Jurkat, Clone E6-1 (cell line): ENCODE measurements around the gene COQ9. TPM values are rescaled to one million over a fixed set of nuclear protein-coding genes. Genes with fewer than 3 reads are reported as not detected.
"Not testable (repeated sequence)": the region's sequence is repeated elsewhere in the genome, so short reads cannot be mapped to it uniquely, and the experiment has no call there.

Source experiments
- DNase-seq: peaks from one replicate; pipeline ENCODE4 v3.0.0-alpha.2; 2011; ENCODE audit warnings: low read depth, low spot score
- H3K4me3 ChIP-seq: 2 replicates; pipeline ENCODE4 v1.5.1; 2011; ENCODE audit warnings: mild to moderate bottlenecking, low read length, control low read depth, moderate library complexity
- polyA plus RNA-seq: library from polyadenylated mRNA; unstranded; fragments of >200 nt; gene quantifications from one replicate; pipeline ENCODE4 v1.2.1, GENCODE V29; 2012; ENCODE audit warnings: missing spikeins; ENCODE audit not compliant: insufficient read length, insufficient read depth

The COQ9 gene, protein sequence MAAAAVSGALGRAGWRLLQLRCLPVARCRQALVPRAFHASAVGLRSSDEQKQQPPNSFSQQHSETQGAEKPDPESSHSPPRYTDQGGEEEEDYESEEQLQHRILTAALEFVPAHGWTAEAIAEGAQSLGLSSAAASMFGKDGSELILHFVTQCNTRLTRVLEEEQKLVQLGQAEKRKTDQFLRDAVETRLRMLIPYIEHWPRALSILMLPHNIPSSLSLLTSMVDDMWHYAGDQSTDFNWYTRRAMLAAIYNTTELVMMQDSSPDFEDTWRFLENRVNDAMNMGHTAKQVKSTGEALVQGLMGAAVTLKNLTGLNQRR
- 65.7 TPM for polyA plus RNA-seq

DNA sequence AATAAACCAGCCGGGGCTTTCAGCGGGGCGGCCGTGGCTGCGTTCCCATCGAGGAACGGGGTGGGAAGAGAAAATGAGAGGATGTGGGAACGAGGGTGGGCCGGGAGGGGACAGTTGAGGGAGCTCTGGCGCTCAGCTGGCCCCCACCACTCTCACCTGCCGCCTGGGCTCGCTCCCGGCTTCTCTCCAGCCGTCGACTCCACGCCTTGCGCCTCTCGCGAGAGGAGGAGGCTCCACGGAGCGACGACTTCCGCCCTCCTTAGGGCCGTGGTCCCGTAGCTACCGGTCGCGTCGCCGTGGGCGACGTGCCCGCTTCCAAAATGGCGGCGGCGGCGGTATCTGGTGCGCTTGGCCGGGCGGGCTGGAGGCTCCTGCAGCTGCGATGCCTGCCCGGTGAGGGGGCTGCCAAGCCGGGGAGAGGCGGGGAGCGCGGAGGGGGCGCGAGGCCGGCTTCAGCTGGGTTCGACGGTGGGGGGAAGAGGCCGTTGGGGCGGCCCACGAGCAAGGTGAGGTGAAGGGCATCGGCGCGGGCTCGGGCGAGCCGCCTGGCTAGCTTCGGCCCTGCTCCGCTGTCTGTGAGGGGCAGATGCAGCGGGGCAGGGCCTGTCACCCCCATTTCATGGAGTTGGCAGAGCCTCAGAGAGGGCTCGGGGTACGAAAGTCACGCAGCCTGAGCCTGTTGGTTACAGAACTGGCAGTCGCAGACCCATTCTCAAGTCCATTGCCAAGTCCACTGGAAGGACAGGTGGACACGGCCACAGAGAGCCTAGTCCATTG lies at the start of gene COQ9, which contains the start of gene CIAPIN1:
TSS of gene COQ9 (plus strand) at position 294 of the 777 bp plus-strand sequence. CDS start at position 321, 27 bp downstream.
TSS of gene CIAPIN1 (minus strand) at position 200 of the 777 bp plus-strand sequence. CDS start 6,457 bp downstream, outside the sequence.
- peak within 1 kb of the TSS; percentile 96 for H3K4me3 ChIP-seq
- DNase-seq: peak; percentile 87

GRCh38 chr16:57397493-57397892 lies 49.8 kb upstream of the COQ9 start:
- H3K4me3 ChIP-seq, DNase-seq: not testable (repeated sequence)

GRCh38 chr16:57401943-57402640 lies 45.2 kb upstream of the COQ9 start:
- no peak for DNase-seq
- no peak overlapping the region for H3K4me3 ChIP-seq

DNA sequence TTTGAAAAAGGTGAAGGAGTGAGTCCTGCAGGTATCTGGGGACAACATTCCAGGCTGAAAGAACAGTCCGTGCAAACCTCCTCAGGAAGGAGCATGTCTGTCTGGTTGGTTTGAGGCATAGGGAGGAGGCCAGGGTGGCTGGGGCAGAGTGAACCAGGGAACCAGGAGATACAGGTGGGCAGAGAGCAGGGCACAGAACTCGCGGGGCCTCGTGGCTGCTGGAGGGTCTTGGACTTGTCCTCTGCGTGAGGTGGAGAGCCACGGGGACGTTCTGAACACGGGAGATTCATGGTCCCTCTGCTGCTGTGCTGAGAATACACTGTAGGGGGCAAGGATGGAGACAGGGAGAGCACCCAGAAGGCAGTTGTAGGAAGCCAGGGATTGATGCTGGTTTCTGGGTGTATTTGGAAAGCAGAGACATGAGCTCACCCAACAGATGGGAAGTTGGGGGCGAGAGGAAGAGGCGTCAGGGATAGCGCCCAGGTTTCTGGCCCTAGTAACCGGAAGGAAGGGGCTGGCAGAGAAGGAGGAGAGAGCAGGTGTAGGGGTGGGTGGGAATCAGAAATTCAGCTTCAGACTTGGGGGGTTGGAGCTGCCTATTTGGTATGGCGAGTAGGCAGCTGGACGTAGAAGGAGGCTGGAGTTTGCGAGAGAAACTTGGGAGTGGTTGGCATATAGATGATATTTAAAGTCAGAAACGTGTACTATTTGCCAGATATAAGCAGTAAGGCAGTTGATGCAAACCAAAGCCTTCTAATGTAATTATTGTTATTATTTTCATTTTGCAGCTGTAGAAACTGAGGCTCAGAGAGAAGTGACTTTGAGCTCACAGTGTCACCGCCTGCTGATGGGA lies 43.1 kb upstream of the COQ9 start, which contains the start of gene CCL17:
TSS of gene CCL17 (plus strand) at position 803 of the 853 bp plus-strand sequence. CDS start 9,166 bp downstream, outside the sequence.
- H3K4me3 ChIP-seq: no peak within 1 kb of the TSS
- no peak for DNase-seq

GRCh38 chr16:57405097-57405496 lies 42.2 kb upstream of the COQ9 start:
- no peak overlapping the region for H3K4me3 ChIP-seq
- no peak for DNase-seq

DNA sequence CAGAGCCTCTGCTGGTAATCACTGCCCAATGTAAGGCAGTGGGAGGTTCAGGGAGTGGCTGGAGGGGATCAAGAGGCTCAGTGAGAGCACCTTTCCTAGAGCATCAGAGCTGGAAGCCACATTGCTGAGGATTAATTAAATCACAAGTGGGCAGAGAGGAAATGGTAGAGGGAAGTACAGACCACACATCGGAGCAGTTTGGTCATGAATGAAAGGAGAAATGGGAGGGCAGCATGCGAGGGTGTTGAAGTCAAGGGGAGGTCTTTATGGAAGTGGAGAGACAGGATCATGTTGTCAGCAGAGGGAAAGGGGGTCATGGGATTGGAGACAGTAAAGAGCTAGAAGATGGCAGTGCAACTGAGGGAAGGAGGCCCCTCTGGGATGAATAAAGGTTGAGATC lies 40.4 kb upstream of the COQ9 start:
- H3K4me3 ChIP-seq: no peak overlapping the region

GRCh38 chr16:57407521-57408353 lies 39.5 kb upstream of the COQ9 start:
- DNase-seq: no peak

More for the DNA sequence above, 40.4 kb upstream of the COQ9 start:
- no peak for DNase-seq

DNA sequence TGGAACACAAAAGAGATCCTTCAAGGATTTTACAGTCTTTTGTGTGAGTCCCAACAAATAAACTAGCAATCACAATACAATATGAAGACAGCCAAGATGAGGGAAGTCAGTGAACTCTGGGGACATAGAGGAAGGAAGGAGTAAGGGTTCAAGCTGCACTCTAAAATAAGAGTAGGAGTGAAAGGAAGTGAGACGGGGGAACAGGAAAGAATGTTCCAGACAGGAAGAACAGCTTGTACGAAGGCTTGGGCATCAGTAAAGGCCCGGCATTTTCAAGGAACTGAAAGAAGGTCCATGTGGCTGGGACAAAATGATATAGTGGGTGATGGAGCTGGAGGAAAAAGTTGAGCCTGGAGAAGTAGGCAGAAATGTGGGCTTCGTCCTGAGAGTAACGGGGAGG lies 38.2 kb upstream of the COQ9 start:
- no peak overlapping the region for H3K4me3 ChIP-seq
- DNase-seq: no peak

More at GRCh38 chr16:57407521-57408353, 39.5 kb upstream of the COQ9 start:
- H3K4me3 ChIP-seq: no peak overlapping the region

DNA sequence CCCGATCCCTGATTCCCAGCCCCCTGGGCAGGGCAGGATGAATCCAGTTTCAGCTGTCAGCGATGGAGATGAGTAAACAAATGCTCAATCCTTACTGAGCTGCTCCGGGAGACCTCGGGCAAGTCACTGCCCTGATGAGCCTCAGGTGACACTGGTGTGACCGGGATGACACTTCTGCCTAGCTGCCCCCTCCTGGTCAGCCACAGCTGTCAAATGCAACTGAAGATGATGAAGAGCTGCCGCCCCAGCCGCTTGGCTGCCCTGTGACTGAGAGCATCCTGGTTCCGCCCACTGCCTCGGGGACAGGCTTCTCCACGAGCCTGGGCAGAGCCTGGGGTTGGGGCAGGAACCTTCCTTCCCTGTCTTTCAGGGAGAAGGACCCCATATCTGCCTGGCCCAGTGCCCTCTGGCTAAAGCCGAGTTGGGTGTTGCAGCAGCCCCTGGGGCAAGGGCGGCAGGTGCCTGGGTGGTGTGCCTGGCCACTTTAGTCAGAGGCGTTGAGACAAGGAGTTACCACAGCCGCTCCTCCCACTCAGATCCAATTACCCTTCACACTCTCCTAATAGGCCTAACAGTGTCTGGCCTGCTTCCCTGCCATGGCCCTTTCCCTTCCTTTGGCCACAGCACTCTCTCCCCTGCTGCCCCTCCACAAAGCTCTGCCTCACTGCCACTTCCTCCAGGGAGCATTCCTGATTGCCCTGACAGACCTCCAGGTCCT lies 37.2 kb upstream of the COQ9 start:
- no peak overlapping the region for H3K4me3 ChIP-seq
- no peak for DNase-seq

GRCh38 chr16:57411362-57411976 lies 35.8 kb upstream of the COQ9 start:
- no peak for DNase-seq
- no peak overlapping the region for H3K4me3 ChIP-seq

- no peak overlapping the region for H3K4me3 ChIP-seq
- DNase-seq: no peak
Measured at GRCh38 chr16:57412584-57412983, 34.7 kb upstream of the COQ9 start.

DNA sequence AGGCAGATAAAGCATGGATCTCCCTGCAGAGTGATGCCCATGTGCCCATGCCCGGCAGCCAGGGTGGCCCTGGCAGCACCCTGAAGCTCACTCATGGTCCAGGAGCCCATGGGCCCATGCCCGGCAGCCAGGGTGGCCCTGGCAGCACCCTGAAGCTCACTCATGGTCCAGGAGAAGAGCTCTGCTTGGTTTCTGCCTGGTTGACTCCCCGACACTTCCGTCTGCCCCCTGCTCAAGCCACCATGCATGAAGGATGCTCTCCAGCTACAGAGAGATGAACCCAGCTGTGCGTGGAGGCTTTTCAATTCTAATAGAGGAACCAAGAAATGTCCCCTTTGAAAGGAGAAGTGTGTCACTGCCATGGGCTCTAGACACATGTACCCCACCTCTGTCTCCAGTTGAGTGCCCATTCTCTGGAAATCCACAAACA lies 34.0 kb upstream of the COQ9 start:
- no peak overlapping the region for H3K4me3 ChIP-seq
- DNase-seq: no peak

GRCh38 chr16:57413733-57414132 lies 33.5 kb upstream of the COQ9 start:
- DNase-seq: no peak
- no peak overlapping the region for H3K4me3 ChIP-seq

DNA sequence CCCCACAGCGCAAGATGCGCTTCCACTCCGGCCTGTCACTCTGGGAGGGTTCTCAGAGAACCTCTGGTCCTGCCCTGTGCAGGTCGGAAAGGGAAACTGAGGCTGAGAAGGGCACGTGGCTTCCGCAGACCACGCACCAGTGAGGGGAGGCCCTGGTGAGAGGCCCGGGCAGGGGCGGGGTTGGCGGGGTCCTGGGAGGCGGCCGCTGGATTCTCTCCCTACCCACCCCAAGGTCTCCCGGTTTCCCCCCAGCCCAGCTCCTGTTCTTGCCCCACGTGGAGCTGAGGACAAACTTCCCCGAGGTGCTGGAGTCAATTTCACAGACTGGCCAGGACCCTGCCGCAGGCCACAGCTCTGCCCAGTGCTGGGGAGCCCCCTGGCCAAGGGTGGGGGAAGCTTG lies 31.2 kb upstream of the COQ9 start:
- DNase-seq: no peak
- H3K4me3 ChIP-seq: no peak overlapping the region

DNA sequence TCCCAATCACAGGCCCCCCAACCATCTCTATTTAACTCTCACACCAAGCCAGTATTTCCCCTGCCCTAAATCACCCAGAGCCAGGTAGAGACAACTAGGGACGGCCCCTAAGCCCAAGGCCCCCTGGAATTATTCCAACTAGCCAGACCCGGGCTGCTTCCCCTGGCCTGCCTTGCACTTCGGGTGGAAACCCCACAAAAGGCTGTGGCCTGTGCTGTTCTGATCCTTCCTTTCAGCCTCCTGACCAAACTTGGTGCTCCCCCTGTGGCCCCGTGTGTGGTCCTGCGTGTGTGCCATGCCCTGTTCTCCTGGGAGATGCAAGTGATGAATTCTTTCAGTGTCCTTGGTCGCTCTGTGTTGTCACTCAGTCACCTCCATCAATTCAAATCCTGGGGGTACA lies 27.8 kb upstream of the COQ9 start:
- no peak overlapping the region for H3K4me3 ChIP-seq
- no peak for DNase-seq

GRCh38 chr16:57422026-57422944 lies 25.0 kb upstream of the COQ9 start:
- DNase-seq: no peak
- H3K4me3 ChIP-seq: no peak overlapping the region
